Thymus (tissue), 11 donors: ENCODE measurements around the gene RNF123. TPM values are rescaled to one million over a fixed set of nuclear protein-coding genes. Genes with fewer than 3 reads are reported as not detected.

Experiments
- DNase-seq, 9 donors: peaks; one replicate each; pipeline ENCODE4 v3.0.0-alpha.2; 2013; ENCODE audit warnings: low spot score in 9 of 9, low read depth in 6 of 9, missing footprints in 1 of 9
- H3K27ac ChIP-seq, 2 donors: one replicate each; pipeline ENCODE4 v1.5.1; 2013; ENCODE audit warnings: control low read depth in 1 of 2, low read depth in 1 of 2, low read length in 1 of 2, mild to moderate bottlenecking in 1 of 2, moderate library complexity in 1 of 2
- H3K27me3 ChIP-seq, 2 donors: one replicate each; pipeline ENCODE4 v1.5.1; 2013; ENCODE audit warnings: low read length in 1 of 2; ENCODE audit not compliant: control insufficient read depth in 2 of 2, insufficient read depth in 1 of 2
- H3K36me3 ChIP-seq, 2 donors: one replicate each; pipeline ENCODE4 v1.5.1; 2013; ENCODE audit warnings: low read length in 1 of 2, mild to moderate bottlenecking in 1 of 2, moderate library complexity in 1 of 2; ENCODE audit not compliant: control insufficient read depth in 2 of 2, insufficient read depth in 2 of 2
- H3K4me1 ChIP-seq, 2 donors: one replicate each; pipeline ENCODE4 v1.5.1; 2013; ENCODE audit warnings: low read length in 2 of 2; ENCODE audit not compliant: control insufficient read depth in 2 of 2, insufficient read depth in 2 of 2
- H3K4me3 ChIP-seq, 2 donors: one replicate each; pipeline ENCODE4 v1.5.1; 2013; ENCODE audit warnings: low read length in 2 of 2, control low read depth in 1 of 2, mild to moderate bottlenecking in 1 of 2
- H3K9me3 ChIP-seq, 2 donors: one replicate each; pipeline ENCODE4 v1.5.1; 2013; ENCODE audit warnings: low read length in 1 of 2, mild to moderate bottlenecking in 1 of 2; ENCODE audit not compliant: control insufficient read depth in 2 of 2, insufficient read depth in 1 of 2
- WGBS: extraction: QIAGEN DNeasy Blood & Tissue Kit; methylation state at CpG from one replicate; pipeline ENCODE4 v1.1.7; 2013; 5-methylcytosine and 5-hydroxymethylcytosine counted together
- polyA plus RNA-seq: library from polyadenylated mRNA; stranded (reverse); fragments of 200-250 nt; gene quantifications from one replicate; pipeline ENCODE4 v1.2.3, GENCODE V29; 2013
- total RNA-seq: library from RNA; stranded (reverse); fragments of 120-200 nt; gene quantifications from one replicate; pipeline ENCODE4 v1.2.4, GENCODE V29; 2013
- donor health status: healthy.

Gene RNF123
- total and polyA plus RNA-seq, 2 donors: 12.3 to 23.7 TPM

GRCh38 chr3:49702672-49703071 lies 13.3 kb downstream of the RNF123 start:
- H3K27me3 ChIP-seq: no peaks in the 10 kb centered on the region
- H3K4me3 ChIP-seq: no peak overlapping the region
- 97% methylated on average over 11 of the region's 11 CpGs for WGBS
- no peak for DNase-seq
- peaks cover 66 to 75% of the 10 kb centered on the region in 2 donors for H3K36me3 ChIP-seq
- H3K27ac ChIP-seq: no peak overlapping the region
- no peaks in the 10 kb centered on the region for H3K4me1 ChIP-seq
- peaks cover 0 to 4% of the 10 kb centered on the region in 2 donors for H3K9me3 ChIP-seq

- H3K9me3 ChIP-seq: peaks cover 0 to 4% of the 10 kb centered on the region in 2 donors
- H3K4me3 ChIP-seq: no peak overlapping the region
- H3K36me3 ChIP-seq: peaks cover 62 to 77% of the 10 kb centered on the region in 2 donors
- no peak overlapping the region for H3K27ac ChIP-seq
- DNase-seq: peak in 6 of 9 donors; percentile 46 to 85 (median 72)
- WGBS: 62% methylated on average over 14 of the region's 14 CpGs
- no peaks in the 10 kb centered on the region for H3K27me3 ChIP-seq
- H3K4me1 ChIP-seq: no peaks in the 10 kb centered on the region
These were observed 14.1 kb downstream of the RNF123 start for GRCh38 chr3:49703443-49703927.

- Histone ChIP-seq H3K4me1 (no peaks in the 10 kb centered on the region), H3K27ac (no peak overlapping the region), H3K9me3 (peaks cover 0 to 4% of the 10 kb centered on the region in 2 donors), H3K4me3 (no peak overlapping the region), H3K27me3 (no peaks in the 10 kb centered on the region), H3K36me3 (peaks cover 59 to 74% of the 10 kb centered on the region in 2 donors)
- over 99% methylated on average over 7 of the region's 7 CpGs for WGBS
- no peak for DNase-seq
These were observed 14.6 kb downstream of the RNF123 start for GRCh38 chr3:49703956-49704355.

GRCh38 chr3:49704629-49705028 lies 15.3 kb downstream of the RNF123 start:
- no peak for DNase-seq
- no peaks in the 10 kb centered on the region for H3K27me3 ChIP-seq
- H3K27ac ChIP-seq: no peak overlapping the region
- H3K4me3 ChIP-seq: no peak overlapping the region
- WGBS: over 99% methylated on average over 8 of the region's 8 CpGs
- H3K36me3 ChIP-seq: peaks cover 55 to 70% of the 10 kb centered on the region in 2 donors
- H3K4me1 ChIP-seq: no peaks in the 10 kb centered on the region
- peaks cover 0 to 4% of the 10 kb centered on the region in 2 donors for H3K9me3 ChIP-seq

GRCh38 chr3:49705390-49705960 lies 16.1 kb downstream of the RNF123 start:
- Histone ChIP-seq H3K4me3 (no peak overlapping the region), H3K27ac (no peak overlapping the region), H3K4me1 (no peaks in the 10 kb centered on the region), H3K9me3 (peaks cover 0 to 4% of the 10 kb centered on the region in 2 donors), H3K36me3 (peaks cover 48 to 62% of the 10 kb centered on the region in 2 donors), H3K27me3 (no peaks in the 10 kb centered on the region)
- no peak for DNase-seq
- WGBS: 98% methylated on average over 17 of the region's 17 CpGs

GRCh38 chr3:49706456-49707112 lies 17.2 kb downstream of the RNF123 start:
- 96% methylated on average over 9 of the region's 9 CpGs for WGBS
- Histone ChIP-seq H3K4me1 (peaks cover 6 to 9% of the 10 kb centered on the region in 2 donors), H3K4me3 (no peak overlapping the region), H3K36me3 (peaks cover 37 to 53% of the 10 kb centered on the region in 2 donors), H3K9me3 (peaks cover 0 to 4% of the 10 kb centered on the region in 2 donors), H3K27me3 (no peaks in the 10 kb centered on the region), H3K27ac (no peak overlapping the region)
- DNase-seq: no peak

- Histone ChIP-seq H3K36me3 (peaks cover 35 to 48% of the 10 kb centered on the region in 2 donors), H3K9me3 (peaks cover 0 to under 1% of the 10 kb centered on the region in 2 donors), H3K4me3 (no peak overlapping the region), H3K27me3 (no peaks in the 10 kb centered on the region), H3K4me1 (peaks cover 10 to 14% of the 10 kb centered on the region in 2 donors), H3K27ac (no peak overlapping the region)
- WGBS: 93% methylated on average over 4 of the region's 4 CpGs
- no peak for DNase-seq
These were observed 17.7 kb downstream of the RNF123 start for GRCh38 chr3:49707113-49707480.

- H3K27me3 ChIP-seq: no peaks in the 10 kb centered on the region
- no peaks in the 10 kb centered on the region for H3K9me3 ChIP-seq
- H3K27ac ChIP-seq: no peak overlapping the region
- no peak overlapping the region for H3K4me3 ChIP-seq
- WGBS: 92% methylated on average over 8 of the region's 8 CpGs
- H3K4me1 ChIP-seq: peaks cover 18 to 33% of the 10 kb centered on the region in 2 donors
- DNase-seq: no peak
- peaks cover 30 to 32% of the 10 kb centered on the region in 2 donors for H3K36me3 ChIP-seq
These were observed 20.5 kb downstream of the RNF123 start for GRCh38 chr3:49709852-49710251.

- Histone ChIP-seq H3K4me1 (peaks cover 18 to 33% of the 10 kb centered on the region in 2 donors), H3K27me3 (no peaks in the 10 kb centered on the region), H3K9me3 (no peaks in the 10 kb centered on the region), H3K36me3 (peaks cover 26 to 29% of the 10 kb centered on the region in 2 donors), H3K27ac (peak overlapping the region in 1 of 2 donors; percentile 36), H3K4me3 (no peak overlapping the region)
- DNase-seq: peak in 1 of 9 donors; percentile 49
- 13% methylated on average over 5 of the region's 5 CpGs for WGBS
These were observed 22.1 kb downstream of the RNF123 start for GRCh38 chr3:49711489-49711888.
